ENCODE data around the gene ATP9A. TPM values are rescaled to one million over a fixed set of nuclear protein-coding genes. Genes with fewer than 3 reads are reported as not detected.

The ATP9A gene
- total RNA-seq, 2 donors from 2014 or later = 19.5 to 23.4 TPM

- DNase-seq (ENCODE audit: low spot score) = no peak
- H3K27ac ChIP-seq = no peak overlapping the region
- TF ChIP-seq CTCF (IDR thresholded peaks at IDR 0.05) = no peak
- no peaks in the 10 kb centered on the region for H3K36me3 ChIP-seq
- H3K27me3 ChIP-seq = no peaks in the 10 kb centered on the region
- no peaks in the 10 kb centered on the region for H3K9me3 ChIP-seq
- no peaks in the 10 kb centered on the region for H3K4me1 ChIP-seq
- no peak overlapping the region for H3K4me3 ChIP-seq
Observed at GRCh38 chr20:51811042-51811355, 42.8 kb upstream of the ATP9A start.

GRCh38 chr20:51810155-51811041 is 42.2 kb upstream of the ATP9A start:
- no peak overlapping the region for H3K27ac ChIP-seq
- no peak overlapping the region for H3K4me3 ChIP-seq
- TF ChIP-seq CTCF (IDR thresholded peaks at IDR 0.05) = no peak
- H3K4me1 ChIP-seq = no peaks in the 10 kb centered on the region
- no peaks in the 10 kb centered on the region for H3K36me3 ChIP-seq
- no peak for DNase-seq (ENCODE audit: low spot score)
- H3K9me3 ChIP-seq = no peaks in the 10 kb centered on the region
- no peaks in the 10 kb centered on the region for H3K27me3 ChIP-seq

- no peak for DNase-seq (ENCODE audit: low spot score)
- no peaks in the 10 kb centered on the region for H3K9me3 ChIP-seq
- H3K36me3 ChIP-seq = no peaks in the 10 kb centered on the region
- H3K27ac ChIP-seq = no peak overlapping the region
- H3K4me3 ChIP-seq = no peak overlapping the region
- H3K27me3 ChIP-seq = no peaks in the 10 kb centered on the region
- no peaks in the 10 kb centered on the region for H3K4me1 ChIP-seq
- no peak for TF ChIP-seq CTCF (IDR thresholded peaks at IDR 0.05)
Observed at GRCh38 chr20:51807720-51808250, 39.6 kb upstream of the ATP9A start.

- Histone ChIP-seq H3K27me3 (peaks cover 7 to 24% of the 10 kb centered on the region in 2 donors), H3K9me3 (no peaks in the 10 kb centered on the region), H3K4me1 (peaks cover 0 to 26% of the 10 kb centered on the region in 2 donors), H3K36me3 (no peaks in the 10 kb centered on the region), H3K4me3 (no peak overlapping the region), H3K27ac (no peak overlapping the region)
- DNase-seq (ENCODE audit: low spot score) = no peak
- no peak for TF ChIP-seq CTCF (IDR thresholded peaks at IDR 0.05)
Observed at GRCh38 chr20:51804754-51805153, 36.6 kb upstream of the ATP9A start.

GRCh38 chr20:51803148-51803854 is 35.1 kb upstream of the ATP9A start:
- H3K36me3 ChIP-seq = no peaks in the 10 kb centered on the region
- no peaks in the 10 kb centered on the region for H3K9me3 ChIP-seq
- H3K27me3 ChIP-seq = peaks cover 7 to 29% of the 10 kb centered on the region in 2 donors

More at GRCh38 chr20:51803148-51803854, 35.1 kb upstream of the ATP9A start:
- Histone ChIP-seq H3K4me3 (no peak overlapping the region), H3K27ac (no peak overlapping the region), H3K4me1 (peaks cover 0 to 26% of the 10 kb centered on the region in 2 donors)
- DNase-seq (ENCODE audit: low spot score) = no peak
- TF ChIP-seq CTCF (IDR thresholded peaks at IDR 0.05) = no peak

All from right atrium auricular region (tissue), 2 donors.